ENCODE measurements around the gene NKX6-1. TPM values are rescaled to one million over a fixed set of nuclear protein-coding genes. Genes with fewer than 3 reads are reported as not detected.

NKX6-1 gene
- total RNA-seq, 1 donor from 2014 or later: not detected

DNA sequence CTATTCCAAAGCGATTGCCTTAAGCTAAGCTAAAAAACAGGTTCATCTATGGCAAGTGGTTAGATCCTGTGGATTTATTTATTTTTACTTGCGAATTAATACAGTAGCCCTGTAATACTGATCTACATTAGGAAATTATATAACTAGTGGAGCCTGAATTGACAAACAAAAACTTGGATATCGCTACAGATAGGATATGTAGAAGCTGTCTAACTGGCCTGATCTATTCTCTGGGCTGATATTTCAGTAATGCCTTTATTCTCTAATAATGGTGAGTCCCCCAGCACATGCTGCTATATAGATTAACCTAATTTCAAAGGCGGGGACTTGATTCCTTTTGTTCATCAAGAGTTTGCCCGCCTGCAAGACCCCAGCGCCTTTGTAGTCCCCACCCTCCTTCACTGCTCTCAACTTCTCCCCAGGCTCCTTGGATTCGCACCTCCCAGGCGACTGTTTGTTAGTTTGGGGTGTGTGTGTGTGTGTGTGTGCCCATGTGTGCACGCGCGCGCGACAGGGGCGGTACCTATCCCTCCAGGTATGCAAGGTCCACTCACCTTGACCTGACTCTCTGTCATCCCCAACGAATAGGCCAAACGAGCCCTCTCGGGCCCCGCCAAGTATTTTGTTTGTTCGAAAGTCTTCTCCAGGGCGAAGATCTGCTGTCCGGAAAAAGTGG, 3.8 kb downstream of the NKX6-1 start:
- no peak for DNase-seq (ENCODE audit: low read depth)
- no peak overlapping the region for H3K4me3 ChIP-seq (ENCODE audit: low read depth, low read length)
- TF ChIP-seq, protein P1, sequence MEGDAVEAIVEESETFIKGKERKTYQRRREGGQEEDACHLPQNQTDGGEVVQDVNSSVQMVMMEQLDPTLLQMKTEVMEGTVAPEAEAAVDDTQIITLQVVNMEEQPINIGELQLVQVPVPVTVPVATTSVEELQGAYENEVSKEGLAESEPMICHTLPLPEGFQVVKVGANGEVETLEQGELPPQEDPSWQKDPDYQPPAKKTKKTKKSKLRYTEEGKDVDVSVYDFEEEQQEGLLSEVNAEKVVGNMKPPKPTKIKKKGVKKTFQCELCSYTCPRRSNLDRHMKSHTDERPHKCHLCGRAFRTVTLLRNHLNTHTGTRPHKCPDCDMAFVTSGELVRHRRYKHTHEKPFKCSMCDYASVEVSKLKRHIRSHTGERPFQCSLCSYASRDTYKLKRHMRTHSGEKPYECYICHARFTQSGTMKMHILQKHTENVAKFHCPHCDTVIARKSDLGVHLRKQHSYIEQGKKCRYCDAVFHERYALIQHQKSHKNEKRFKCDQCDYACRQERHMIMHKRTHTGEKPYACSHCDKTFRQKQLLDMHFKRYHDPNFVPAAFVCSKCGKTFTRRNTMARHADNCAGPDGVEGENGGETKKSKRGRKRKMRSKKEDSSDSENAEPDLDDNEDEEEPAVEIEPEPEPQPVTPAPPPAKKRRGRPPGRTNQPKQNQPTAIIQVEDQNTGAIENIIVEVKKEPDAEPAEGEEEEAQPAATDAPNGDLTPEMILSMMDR (conservative IDR thresholded peaks at IDR 0.05; ENCODE audit: low read depth, low read length): no peak

DNA sequence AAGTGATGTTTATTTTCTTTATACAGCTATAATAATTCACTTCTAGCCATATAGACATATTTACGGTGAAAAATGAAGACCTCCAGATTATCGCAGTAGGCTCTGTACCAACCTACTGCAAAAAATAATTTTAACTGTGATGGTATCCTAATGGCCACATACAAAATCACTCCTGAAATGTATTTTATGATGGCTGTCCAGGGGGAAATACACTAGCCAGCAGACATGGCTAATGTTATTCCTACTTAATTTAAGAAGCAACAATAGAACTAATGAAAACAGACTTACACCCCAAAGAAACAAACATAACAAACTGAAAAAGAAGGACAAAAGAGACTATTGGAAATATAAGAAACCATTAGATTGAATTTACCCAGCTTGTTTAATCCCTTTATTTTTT, 4.6 kb downstream of the NKX6-1 start:
- TF ChIP-seq, protein P1 (conservative IDR thresholded peaks at IDR 0.05; ENCODE audit: low read depth, low read length): no peak
- H3K4me3 ChIP-seq (ENCODE audit: low read depth, low read length): no peak overlapping the region
- DNase-seq (ENCODE audit: low read depth): no peak

DNA sequence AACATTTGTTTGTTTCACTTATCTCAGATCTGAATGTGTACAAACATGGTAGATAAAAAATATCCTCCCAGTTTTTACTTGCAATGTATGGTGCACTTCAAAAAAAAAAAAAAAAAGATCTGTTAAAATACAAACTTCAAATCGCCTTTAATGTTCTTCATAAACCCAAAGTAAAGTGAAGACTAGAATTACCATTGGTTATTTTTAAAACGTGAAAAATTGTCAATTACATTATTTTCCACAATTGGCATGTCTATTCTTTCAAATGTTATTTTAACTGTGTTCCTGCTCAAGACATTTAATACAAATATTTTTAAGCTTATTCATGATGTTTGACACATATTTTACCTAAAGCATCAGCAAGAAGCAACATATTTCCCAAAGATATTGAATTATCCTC, 5.0 kb downstream of the NKX6-1 start:
- TF ChIP-seq, protein P1 (conservative IDR thresholded peaks at IDR 0.05; ENCODE audit: low read depth, low read length): no peak
- no peak overlapping the region for H3K4me3 ChIP-seq (ENCODE audit: low read depth, low read length)
- DNase-seq (ENCODE audit: low read depth): no peak

DNA sequence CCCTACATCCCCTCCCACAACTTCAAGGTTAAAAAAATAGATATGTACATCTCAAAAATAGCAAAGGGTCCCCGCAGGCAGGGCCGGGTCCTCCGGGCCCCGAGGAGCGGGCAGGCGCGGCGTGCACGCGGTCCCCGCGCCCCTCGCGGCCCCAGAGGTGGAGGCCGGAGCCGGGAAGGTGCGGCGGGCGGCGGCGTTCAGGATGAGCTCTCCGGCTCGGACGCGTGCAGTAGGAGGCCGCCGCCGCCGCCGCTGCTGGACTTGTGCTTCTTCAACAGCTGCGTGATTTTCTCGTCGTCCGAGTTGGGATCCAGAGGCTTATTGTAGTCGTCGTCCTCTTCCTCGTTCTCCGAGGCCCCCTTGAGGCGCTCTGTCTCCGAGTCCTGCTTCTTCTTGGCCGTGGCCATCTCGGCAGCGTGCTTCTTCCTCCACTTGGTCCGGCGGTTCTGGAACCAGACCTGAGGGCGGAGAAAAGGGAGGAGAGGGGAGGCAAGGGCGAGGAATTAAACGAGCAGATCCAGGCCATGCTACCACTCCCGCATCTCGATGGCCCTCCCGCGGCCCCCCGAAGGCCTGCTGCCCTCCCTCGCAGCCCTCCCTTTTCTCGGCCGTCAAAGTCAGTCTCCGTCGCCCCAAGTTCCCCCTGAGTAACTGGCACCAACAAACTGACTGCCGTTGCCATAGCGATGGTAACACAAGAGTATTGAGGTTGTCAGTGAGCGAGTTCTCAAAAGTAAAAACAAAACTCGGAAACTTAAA, 5.8 kb downstream of the NKX6-1 start:
- TF ChIP-seq, protein P1 (conservative IDR thresholded peaks at IDR 0.05; ENCODE audit: low read depth, low read length): peak; percentile 31
- no peak for DNase-seq (ENCODE audit: low read depth)
- H3K4me3 ChIP-seq (ENCODE audit: low read depth, low read length): no peak overlapping the region

DNA sequence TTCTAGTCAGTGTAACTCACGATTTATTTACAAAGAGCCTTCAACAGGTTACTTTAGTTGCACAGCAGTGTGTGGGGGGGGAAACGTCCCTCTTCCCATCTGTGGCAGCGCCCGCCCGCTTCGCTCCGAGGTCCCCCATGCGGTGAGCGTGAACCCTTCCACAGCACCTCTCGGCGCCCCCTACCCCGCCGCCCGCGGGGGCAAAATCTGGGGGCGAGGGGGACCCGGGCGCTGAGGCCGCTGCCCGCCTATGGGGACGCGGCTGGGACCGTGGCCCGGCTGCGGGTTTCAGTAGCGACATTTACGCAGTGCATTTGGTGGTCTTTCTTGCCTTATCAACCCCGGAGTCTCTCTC, 6.4 kb downstream of the NKX6-1 start:
- no peak overlapping the region for H3K4me3 ChIP-seq (ENCODE audit: low read depth, low read length)
- TF ChIP-seq, protein P1 (conservative IDR thresholded peaks at IDR 0.05; ENCODE audit: low read depth, low read length): no peak
- DNase-seq (ENCODE audit: low read depth): no peak

DNA sequence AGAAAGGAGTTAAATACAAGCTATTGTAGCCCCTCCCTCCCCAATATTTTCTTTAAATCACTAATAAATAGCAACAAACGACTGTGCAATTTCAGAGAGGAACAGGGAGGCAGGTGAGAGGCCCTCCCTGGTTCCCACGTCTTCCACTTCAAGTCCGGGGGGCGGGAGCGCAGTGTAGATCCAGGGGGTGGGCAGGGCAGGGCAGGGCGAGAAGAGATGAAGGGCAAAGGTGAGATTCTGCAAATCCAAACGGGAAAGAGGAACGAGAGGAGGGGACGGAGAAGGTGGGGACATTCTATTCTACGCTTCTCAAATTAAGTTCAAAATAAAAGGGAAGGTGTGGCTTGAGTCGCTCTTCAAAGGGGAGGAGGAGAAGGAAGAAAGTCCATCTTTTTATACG, 6.8 kb downstream of the NKX6-1 start:
- TF ChIP-seq, protein P1 (conservative IDR thresholded peaks at IDR 0.05; ENCODE audit: low read depth, low read length): no peak
- no peak overlapping the region for H3K4me3 ChIP-seq (ENCODE audit: low read depth, low read length)
- no peak for DNase-seq (ENCODE audit: low read depth)

All from epithelial cell of proximal tubule (primary cell).